Fibroblast of the conjunctiva (primary cell): Measurements from ENCODE around the gene TMEM63B.
"Not testable (repeated sequence)": the region's sequence is repeated elsewhere in the genome, so short reads cannot be mapped to it uniquely, and the experiment has no call there.

Experiments used
- DNase-seq: peaks from one replicate; pipeline ENCODE4 v3.0.0-alpha.2; 2010; ENCODE audit warnings: low read depth

Gene TMEM63B

DNA sequence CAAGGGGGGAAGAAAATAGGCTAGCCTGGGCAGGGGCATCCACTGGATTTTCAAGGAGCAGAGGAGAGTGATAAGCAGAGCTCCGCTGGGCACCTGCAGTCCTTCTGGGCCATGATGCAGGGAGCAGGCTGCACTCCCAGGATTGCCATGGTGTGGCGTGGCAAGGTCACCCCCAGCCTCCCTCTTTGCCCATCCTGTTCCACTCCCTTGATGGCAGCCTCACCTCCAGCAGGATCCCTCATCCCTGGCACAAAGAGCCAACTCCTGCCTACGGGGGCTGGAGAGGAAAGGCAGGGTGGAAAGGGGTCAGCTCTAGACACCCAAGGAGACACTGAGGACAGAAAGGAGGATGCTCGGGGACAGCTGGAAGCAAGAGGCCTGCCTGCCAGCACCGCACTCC, 67.0 kb downstream of the TMEM63B start:
- no peak for DNase-seq

- DNase-seq, result not testable (repeated sequence)
Observed at GRCh38 chr6:44196351-44196750, 69.0 kb downstream of the TMEM63B start.

DNA sequence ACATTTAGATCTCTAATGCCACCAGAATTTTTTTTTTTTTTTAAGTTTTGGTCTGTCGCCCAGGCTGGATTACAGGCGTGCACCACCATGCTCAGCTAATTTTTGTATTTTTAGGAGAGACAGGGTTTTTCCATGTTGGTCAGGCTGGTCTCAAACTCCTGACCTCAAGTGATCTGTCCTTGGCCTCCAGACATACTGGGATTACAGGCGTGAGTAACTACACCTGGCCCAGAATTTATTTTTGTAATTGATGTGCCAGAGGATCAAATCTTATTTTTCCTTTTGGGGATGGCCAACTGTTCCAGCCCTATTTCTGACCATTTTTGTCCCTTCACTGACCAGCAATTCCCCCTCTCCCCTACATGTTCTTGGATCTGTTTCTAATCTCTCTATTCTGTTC, 71.3 kb downstream of the TMEM63B start:
- DNase-seq, result no peak

DNA sequence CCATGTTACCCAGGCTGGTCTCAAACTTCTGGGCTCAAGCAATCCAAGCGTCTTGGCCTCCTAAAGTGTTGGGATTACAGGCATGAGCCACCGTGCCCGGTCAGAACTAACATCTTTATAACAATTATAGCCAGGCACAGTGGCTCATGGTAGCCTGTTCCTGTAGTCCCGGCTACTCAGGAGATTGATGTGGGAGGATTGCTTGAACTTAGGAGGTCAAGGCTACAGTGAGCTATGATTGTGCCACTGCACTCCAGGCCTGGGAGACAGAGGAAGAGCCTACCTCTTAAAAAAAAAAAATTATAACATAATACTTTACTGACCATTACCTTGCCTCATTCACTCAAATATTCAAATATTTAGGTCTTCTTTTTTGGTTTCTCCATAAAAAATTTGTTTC, 72.5 kb downstream of the TMEM63B start:
- DNase-seq, result no peak

- no peak for DNase-seq
Observed at GRCh38 chr6:44201200-44201599, 73.8 kb downstream of the TMEM63B start.

- no peak for DNase-seq
Observed at GRCh38 chr6:44201638-44202303, 74.4 kb downstream of the TMEM63B start.

- DNase-seq, result no peak
Observed at GRCh38 chr6:44202332-44202971, 75.1 kb downstream of the TMEM63B start.

GRCh38 chr6:44202972-44203750, 75.8 kb downstream of the TMEM63B start:
- DNase-seq, result no peak

- no peak for DNase-seq
Observed at GRCh38 chr6:44203955-44204354, 76.6 kb downstream of the TMEM63B start.
